ENCODE results near the gene SLC13A4. TPM values are rescaled to one million over a fixed set of nuclear protein-coding genes. Genes with fewer than 3 reads are reported as not detected.
"Not testable (repeated sequence)": the region's sequence is repeated elsewhere in the genome, so short reads cannot be mapped to it uniquely, and the experiment has no call there.

SLC13A4 gene
- total and polyA plus RNA-seq, 8 donors = 0.08 TPM; not detected in 7

- Histone ChIP-seq H3K27me3 (no peaks in the 10 kb centered on the region), H3K27ac (peak overlapping the region in 2 of 4 donors; percentile 38 to 41), H3K4me1 (no peaks in the 10 kb centered on the region), H3K36me3 (no peaks in the 10 kb centered on the region), H3K9me3 (no peaks in the 10 kb centered on the region), H3K4me3 (no peak overlapping the region)
- no peak for FAIRE-seq
- intact Hi-C loops (cut with DNase I) = no loop called here
- peak in 1 of 6 donors; percentile 8 for DNase-seq
- peak in 3 of 4 donors; percentile 55 to 81 (median 78) for ATAC-seq
- 41 to 63% methylated on average over 5 of the region's 5 CpGs for WGBS, 2 donors
- no peak for TF ChIP-seq CTCF (IDR thresholded peaks at IDR 0.05)
Observed at GRCh38 chr7:135704698-135705097, 23.3 kb downstream of the SLC13A4 start.

- no peaks in the 10 kb centered on the region for H3K27me3 ChIP-seq
- no peaks in the 10 kb centered on the region for H3K36me3 ChIP-seq
Observed at GRCh38 chr7:135704074-135704473, 23.9 kb downstream of the SLC13A4 start.

GRCh38 chr7:135697276-135698049, 30.5 kb downstream of the SLC13A4 start:
- H3K9me3 ChIP-seq = no peaks in the 10 kb centered on the region
- FAIRE-seq (no peak), ATAC-seq (no peak), DNase-seq (no peak)
- H3K27me3 ChIP-seq = no peaks in the 10 kb centered on the region
- no peaks in the 10 kb centered on the region for H3K4me1 ChIP-seq
- no peak overlapping the region for H3K27ac ChIP-seq
- TF ChIP-seq CTCF (IDR thresholded peaks at IDR 0.05) = no peak
- WGBS, 2 donors = 63 to 80% methylated on average over 8 of the region's 8 CpGs
- intact Hi-C loops (cut with DNase I) = no loop called here
- no peaks in the 10 kb centered on the region for H3K36me3 ChIP-seq
- no peak overlapping the region for H3K4me3 ChIP-seq

More at GRCh38 chr7:135704074-135704473, 23.9 kb downstream of the SLC13A4 start:
- no peak for TF ChIP-seq CTCF (IDR thresholded peaks at IDR 0.05)
- intact Hi-C loops (cut with DNase I) = no loop called here
- Histone ChIP-seq H3K9me3 (no peaks in the 10 kb centered on the region), H3K4me3 (no peak overlapping the region), H3K27ac (peak overlapping the region in 2 of 4 donors; percentile 38 to 41), H3K4me1 (no peaks in the 10 kb centered on the region)
- ATAC-seq = peak in 2 of 4 donors; percentile 15 to 26
- FAIRE-seq = no peak
- WGBS, 2 donors = 70 to 75% methylated on average over 2 of the region's 2 CpGs
- no peak for DNase-seq

GRCh38 chr7:135693558-135693957, 34.4 kb downstream of the SLC13A4 start:
- Histone ChIP-seq H3K4me1 (no peaks in the 10 kb centered on the region), H3K36me3 (no peaks in the 10 kb centered on the region), H3K27ac (no peak overlapping the region), H3K9me3 (no peaks in the 10 kb centered on the region), H3K27me3 (no peaks in the 10 kb centered on the region), H3K4me3 (no peak overlapping the region)
- no peak for ATAC-seq
- intact Hi-C loops (cut with DNase I) = no loop called here
- no peak for FAIRE-seq
- no peak for TF ChIP-seq CTCF (IDR thresholded peaks at IDR 0.05)
- no peak for DNase-seq
- 96% methylated on average over 4 of the region's 4 CpGs for WGBS, 2 donors

GRCh38 chr7:135692606-135693005, 35.4 kb downstream of the SLC13A4 start:
- not testable (repeated sequence) for DNase-seq

More at GRCh38 chr7:135692606-135693005, 35.4 kb downstream of the SLC13A4 start:
- H3K4me1 ChIP-seq; H3K36me3 ChIP-seq; H3K27ac ChIP-seq; H3K27me3 ChIP-seq; intact Hi-C loops (cut with DNase I); FAIRE-seq; H3K4me3 ChIP-seq; H3K9me3 ChIP-seq; ATAC-seq: not testable (repeated sequence)
- WGBS, 2 donors = 92 to 96% methylated on average over 7 of the region's 7 CpGs

Measured in pancreas (tissue), 10 donors.